Skeletal muscle satellite cell (primary cell): ENCODE data around the gene TRIML2.

Source experiments
- H3K27me3 ChIP-seq: 2 replicates; pipeline ENCODE4 v1.7.0; 2013; ENCODE audit warnings: low read length; ENCODE audit not compliant: control insufficient read depth, insufficient read depth
- H3K36me3 ChIP-seq: 2 replicates; pipeline ENCODE4 v1.7.0; 2013; ENCODE audit warnings: mild to moderate bottlenecking, control low read depth, low read length; ENCODE audit not compliant: insufficient read depth
- H3K4me1 ChIP-seq: 2 replicates; pipeline ENCODE4 v1.7.0; 2013; ENCODE audit warnings: low read length; ENCODE audit not compliant: control insufficient read depth, insufficient read depth
- H3K4me2 ChIP-seq: 2 replicates; pipeline ENCODE4 v1.7.0; 2013; ENCODE audit warnings: mild to moderate bottlenecking, low read length
- H3K4me3 ChIP-seq: 2 replicates; pipeline ENCODE4 v1.7.0; 2013; ENCODE audit warnings: low read length
- H3K9ac ChIP-seq: 2 replicates; pipeline ENCODE4 v1.7.0; 2013; ENCODE audit warnings: mild to moderate bottlenecking, low read depth, low read length, moderate library complexity
- H3K9me3 ChIP-seq: replicated peaks from 2 replicates; pipeline ENCODE4 v1.7.0; 2013; ENCODE audit warnings: mild to moderate bottlenecking, control low read depth, low read length

TRIML2 gene

DNA sequence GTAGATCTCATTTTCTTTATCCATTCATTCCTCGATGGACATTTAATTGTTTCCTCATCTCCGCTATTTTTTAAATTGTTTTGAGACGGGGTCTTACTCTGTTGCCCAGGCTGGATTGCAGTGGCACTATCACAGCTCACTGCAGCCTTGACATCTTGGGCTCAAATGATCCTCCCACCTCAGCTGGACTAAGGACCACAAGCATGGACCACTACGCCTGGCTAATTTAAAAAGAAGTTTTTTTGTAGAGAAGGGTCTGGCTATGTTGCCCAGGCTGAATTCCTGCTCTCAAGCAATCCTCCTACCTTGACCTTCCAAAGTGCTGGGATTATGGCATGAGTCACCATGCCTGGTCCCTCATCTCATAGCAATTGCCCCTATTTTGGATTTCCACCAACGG lies 22.8 kb upstream of the TRIML2 start:
- no peak overlapping the region for H3K4me3 ChIP-seq
- H3K9ac ChIP-seq = no peak overlapping the region
- no peaks in the 10 kb centered on the region for H3K4me1 ChIP-seq

DNA sequence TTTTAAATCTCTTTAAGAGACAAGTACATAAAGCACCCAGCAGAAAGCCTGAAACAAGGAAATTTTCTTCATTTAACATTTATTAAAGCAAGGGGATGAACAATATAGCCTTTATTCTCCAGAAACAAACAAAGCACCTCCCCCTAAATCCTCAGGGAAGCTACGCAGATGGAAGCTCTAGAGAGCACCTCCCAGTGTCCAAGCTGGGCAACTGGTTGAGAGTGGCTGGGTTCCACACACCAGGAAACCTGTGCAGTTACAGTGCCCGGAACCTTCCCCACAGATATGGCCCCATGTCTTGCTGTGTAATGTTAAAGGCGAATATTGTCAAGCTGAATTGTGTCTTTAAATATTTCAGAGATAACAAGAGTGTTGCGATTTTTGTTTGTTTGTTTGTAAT lies 21.0 kb upstream of the TRIML2 start:
- Histone ChIP-seq H3K4me3 (no peak overlapping the region), H3K9ac (no peak overlapping the region), H3K4me1 (no peaks in the 10 kb centered on the region), H3K36me3 (no peaks in the 10 kb centered on the region), H3K4me2 (no peak overlapping the region), H3K27me3 (no peaks in the 10 kb centered on the region), H3K9me3 (no peaks in the 10 kb centered on the region)

More for the DNA sequence above, 22.8 kb upstream of the TRIML2 start:
- Histone ChIP-seq H3K27me3 (no peaks in the 10 kb centered on the region), H3K36me3 (no peaks in the 10 kb centered on the region), H3K9me3 (no peaks in the 10 kb centered on the region), H3K4me2 (no peak overlapping the region)

DNA sequence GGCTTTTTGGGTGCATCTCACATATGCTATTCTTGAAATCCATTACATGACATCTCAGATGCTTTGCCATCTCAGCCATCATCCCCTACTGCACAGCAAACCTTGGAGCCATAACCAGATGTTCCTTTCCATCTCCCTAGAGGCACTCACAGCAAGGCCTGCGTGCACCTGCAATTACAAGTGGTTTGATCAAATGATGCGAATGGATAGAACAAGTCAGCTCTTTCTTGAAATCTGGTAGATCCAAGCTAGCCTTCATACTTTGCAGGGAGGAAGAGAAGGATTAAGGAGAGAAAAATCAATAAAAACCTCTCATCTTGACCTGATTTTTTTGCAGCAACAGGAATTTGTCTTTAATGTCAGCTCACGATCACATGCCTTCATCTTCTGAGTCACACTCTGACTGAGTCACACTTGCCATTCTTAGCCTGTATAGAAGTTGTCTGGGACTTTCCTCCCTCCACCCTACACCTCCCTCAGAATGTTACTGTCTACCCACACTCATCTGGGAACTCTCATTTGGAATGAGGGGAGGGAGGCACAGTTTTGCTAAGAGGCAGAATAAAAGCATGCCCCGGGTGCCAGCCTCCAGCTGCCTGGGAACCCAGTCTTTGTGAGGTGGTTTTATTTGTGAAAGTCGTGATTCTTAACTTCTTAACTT lies 17.9 kb upstream of the TRIML2 start:
- Histone ChIP-seq H3K9me3 (no peaks in the 10 kb centered on the region), H3K4me3 (no peak overlapping the region), H3K27me3 (no peaks in the 10 kb centered on the region), H3K4me1 (no peaks in the 10 kb centered on the region), H3K36me3 (no peaks in the 10 kb centered on the region), H3K4me2 (no peak overlapping the region), H3K9ac (no peak overlapping the region)

DNA sequence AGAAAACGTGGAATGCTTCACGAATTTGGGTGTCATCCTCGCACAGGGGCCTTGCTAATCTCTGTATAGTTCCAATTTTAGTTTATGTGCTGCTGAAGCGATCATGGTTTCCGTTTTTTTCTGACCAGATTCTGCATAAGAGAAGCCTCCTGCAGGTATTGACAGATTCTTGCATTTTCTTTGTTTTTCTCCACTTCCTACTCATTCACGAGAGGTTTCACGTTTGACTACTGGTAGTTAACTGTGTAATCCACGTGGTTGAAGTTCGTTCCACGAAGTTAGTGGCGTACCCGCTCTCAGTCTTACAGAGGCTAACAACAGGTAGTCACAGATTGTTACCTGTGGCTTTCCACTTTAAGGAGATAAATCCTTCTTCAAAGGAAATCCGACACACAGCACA lies 12.1 kb upstream of the TRIML2 start:
- Histone ChIP-seq H3K9ac (no peak overlapping the region), H3K9me3 (no peaks in the 10 kb centered on the region), H3K4me1 (no peaks in the 10 kb centered on the region), H3K4me2 (no peak overlapping the region), H3K4me3 (no peak overlapping the region), H3K27me3 (no peaks in the 10 kb centered on the region), H3K36me3 (no peaks in the 10 kb centered on the region)

DNA sequence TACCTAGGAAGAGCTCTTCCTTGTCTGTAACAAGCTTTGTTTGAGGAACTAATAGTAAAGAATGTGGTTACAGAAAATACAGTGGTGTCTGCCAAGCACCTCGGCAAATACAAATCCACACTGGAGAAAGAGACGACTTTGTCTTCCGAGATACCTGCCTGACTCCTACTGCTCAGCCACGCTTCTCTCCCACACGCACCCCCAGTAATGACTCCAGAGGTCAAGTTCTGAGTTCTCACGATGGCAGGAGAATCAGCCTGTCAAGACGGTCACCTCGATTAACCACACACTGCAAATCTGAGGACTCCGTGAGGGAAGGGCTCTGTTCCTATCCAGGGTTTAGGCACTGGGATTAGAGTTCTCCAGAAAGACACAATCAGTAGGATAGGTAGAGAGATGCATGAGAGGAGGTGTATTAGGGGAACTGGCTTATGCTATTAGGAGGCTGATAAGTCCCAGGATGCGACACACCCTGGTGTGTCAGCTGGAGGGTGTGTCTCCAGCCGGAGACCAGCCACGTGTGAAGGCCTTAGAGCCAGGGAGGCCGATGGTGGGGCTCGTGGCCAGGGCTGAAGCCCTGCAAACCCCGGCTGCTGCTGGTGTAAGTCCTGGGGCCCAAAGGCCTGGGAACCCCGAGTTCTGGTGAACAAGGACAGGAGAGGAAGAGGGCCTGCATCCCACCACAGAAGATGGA lies 8.4 kb upstream of the TRIML2 start:
- Histone ChIP-seq H3K4me2 (no peak overlapping the region), H3K4me3 (no peak overlapping the region), H3K36me3 (no peaks in the 10 kb centered on the region), H3K4me1 (no peaks in the 10 kb centered on the region), H3K9me3 (peaks cover 4% of the 10 kb centered on the region), H3K9ac (no peak overlapping the region), H3K27me3 (no peaks in the 10 kb centered on the region)

DNA sequence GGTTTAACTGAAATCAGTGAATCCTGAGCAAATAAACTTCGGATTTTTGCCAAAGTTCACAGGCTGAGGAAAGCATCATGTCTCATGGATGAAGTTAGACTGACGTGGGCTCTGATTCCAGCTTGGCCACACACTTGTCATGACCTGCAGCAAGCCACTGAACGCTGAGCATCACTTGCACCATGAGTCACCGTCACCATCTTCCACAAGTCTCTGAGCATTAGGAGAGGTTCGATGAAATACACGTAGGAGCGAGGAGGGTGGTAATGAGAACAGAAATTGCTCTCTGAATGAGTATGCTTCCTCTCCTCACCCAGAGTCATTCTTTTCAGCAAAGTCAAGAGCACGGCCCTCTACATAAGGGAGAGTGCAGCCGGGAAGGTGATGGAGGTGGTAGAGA lies 3.8 kb upstream of the TRIML2 start:
- H3K36me3 ChIP-seq = no peaks in the 10 kb centered on the region
- no peaks in the 10 kb centered on the region for H3K4me1 ChIP-seq
- no peak overlapping the region for H3K9ac ChIP-seq
- no peak overlapping the region for H3K4me3 ChIP-seq
- H3K4me2 ChIP-seq = no peak overlapping the region
- H3K27me3 ChIP-seq = no peaks in the 10 kb centered on the region
- H3K9me3 ChIP-seq = peaks cover 4% of the 10 kb centered on the region

DNA sequence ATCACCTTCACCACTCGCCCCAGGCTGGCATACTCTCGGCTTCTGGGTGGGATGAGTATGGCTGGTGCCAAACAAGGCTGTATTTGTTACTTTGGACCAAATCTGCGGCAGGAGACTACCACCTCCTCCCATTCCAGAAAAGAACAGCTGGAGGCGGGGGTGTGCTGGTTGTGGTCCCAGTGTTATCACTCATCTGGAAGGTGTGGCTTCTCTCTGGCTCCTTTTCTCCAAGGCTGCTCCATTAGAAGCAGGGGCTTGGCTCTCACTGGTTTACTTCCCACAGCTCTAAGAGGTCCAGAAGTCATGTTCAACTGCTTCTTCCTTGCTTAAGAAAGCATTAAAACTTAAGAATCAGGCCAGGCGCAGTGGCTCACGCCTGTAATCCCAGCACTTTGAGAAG lies 2.6 kb upstream of the TRIML2 start:
- H3K36me3 ChIP-seq = no peaks in the 10 kb centered on the region
- H3K27me3 ChIP-seq = no peaks in the 10 kb centered on the region
- peaks cover 4% of the 10 kb centered on the region for H3K9me3 ChIP-seq
- H3K4me1 ChIP-seq = no peaks in the 10 kb centered on the region
- H3K4me2 ChIP-seq = no peak overlapping the region
- no peak overlapping the region for H3K4me3 ChIP-seq
- H3K9ac ChIP-seq = no peak overlapping the region

DNA sequence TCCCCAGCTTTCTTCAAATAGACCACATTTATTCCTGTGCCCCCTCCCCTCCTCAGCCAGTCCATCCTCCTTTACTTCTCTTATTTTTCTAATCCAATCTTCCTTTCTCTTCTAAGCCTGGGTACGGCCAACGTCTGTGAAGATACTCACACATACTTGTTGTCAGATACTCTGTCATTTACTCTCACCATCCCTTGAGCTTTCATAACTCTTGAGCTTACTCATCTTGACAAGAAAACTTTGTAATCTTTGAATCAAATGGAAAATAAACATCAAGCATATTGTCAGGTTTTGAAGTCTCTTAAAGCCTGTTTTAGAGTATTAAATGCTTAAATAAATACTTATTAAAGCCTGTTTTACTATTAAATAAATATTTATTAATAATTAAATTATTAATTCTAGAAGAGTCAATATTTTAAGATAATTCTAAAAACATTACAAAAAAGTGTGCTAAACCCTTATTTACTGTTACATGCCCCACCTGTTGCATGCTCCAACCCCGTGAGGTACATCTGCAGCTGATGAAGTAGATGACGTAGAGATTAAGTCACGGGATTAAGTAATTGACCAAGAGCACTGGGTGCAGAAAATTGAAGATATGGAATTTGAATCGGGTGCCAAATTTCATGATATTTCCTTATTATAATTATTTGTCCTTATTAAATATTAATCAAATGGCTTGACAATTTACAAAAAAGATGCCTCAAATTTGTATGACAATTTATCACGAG lies 1.5 kb upstream of the TRIML2 start:
- peaks cover 4% of the 10 kb centered on the region for H3K9me3 ChIP-seq
- H3K4me2 ChIP-seq = no peak overlapping the region
- no peaks in the 10 kb centered on the region for H3K27me3 ChIP-seq
- H3K9ac ChIP-seq = no peak overlapping the region
- no peaks in the 10 kb centered on the region for H3K36me3 ChIP-seq
- H3K4me1 ChIP-seq = no peaks in the 10 kb centered on the region
- no peak overlapping the region for H3K4me3 ChIP-seq

DNA sequence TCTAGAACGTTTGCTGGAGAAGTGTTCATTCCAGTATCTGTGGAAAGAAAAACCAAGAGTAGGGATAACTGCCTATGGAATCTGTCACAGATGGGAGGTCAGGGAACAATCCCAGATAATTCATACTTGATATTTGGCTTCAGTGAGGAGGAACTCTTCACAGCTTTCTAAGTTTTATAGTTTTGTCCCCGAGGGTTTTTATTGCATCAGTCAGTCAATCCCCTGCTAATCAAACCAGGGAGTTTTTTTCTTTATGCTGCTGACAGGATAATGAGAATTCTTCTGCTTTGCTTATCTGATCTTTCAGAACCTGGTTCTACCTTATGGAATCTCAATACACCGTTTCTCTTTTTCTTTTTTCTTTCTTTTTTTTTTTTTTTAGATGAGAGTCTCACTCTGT lies 633 bp upstream of the TRIML2 start:
- Histone ChIP-seq H3K4me1 (no peaks in the 10 kb centered on the region), H3K4me3 (no peak overlapping the region), H3K9me3 (peaks cover 4% of the 10 kb centered on the region), H3K27me3 (no peaks in the 10 kb centered on the region), H3K9ac (no peak overlapping the region), H3K36me3 (no peaks in the 10 kb centered on the region), H3K4me2 (no peak overlapping the region)

DNA sequence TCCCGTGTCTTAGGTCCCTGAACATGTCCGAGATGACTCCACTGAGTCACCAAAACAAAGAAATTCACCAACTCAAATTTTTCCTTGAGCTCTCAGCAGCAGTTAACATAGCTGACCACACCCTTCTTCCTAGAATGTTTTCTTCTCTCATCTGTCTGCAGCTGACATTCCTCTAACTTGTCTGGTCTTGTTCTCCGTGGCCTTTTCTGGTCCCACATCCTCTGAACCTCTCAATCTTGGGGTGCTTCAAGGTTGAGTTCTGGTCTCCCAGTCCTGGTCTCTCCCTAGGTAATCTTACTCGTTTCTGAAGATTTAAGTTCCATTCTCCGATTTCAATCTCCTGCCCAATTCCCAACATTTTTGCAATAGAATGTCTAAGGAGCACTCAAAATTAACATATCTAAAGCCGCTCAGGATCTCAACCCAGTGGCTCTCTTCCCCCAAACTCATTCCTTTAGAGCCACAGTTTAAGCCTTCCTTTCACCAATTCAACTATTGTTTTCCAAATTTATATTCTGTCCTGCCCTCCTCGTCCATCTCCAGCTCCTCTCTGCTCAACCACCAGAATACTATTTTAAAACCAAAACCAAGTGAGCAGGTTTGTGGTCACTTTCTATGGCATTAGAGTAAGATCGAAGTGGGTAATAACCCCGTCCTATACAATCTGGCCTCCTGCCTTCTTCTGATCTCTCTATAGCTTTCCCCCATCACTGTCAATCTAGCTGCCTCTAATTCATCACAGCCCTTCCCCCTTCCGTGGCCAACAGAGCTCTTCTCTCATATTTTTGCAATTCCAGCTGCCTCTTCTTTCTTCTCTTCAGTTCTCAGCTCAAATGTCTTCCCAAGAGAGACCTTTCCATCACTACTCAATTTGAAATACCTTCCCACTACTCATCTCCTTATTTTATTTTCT lies 1.2 kb downstream of the TRIML2 start:
- H3K9me3 ChIP-seq = peaks cover 3% of the 10 kb centered on the region
- H3K4me1 ChIP-seq = no peaks in the 10 kb centered on the region
- H3K4me3 ChIP-seq = no peak overlapping the region
- H3K4me2 ChIP-seq = no peak overlapping the region
- H3K9ac ChIP-seq = no peak overlapping the region
- no peaks in the 10 kb centered on the region for H3K27me3 ChIP-seq
- no peaks in the 10 kb centered on the region for H3K36me3 ChIP-seq

DNA sequence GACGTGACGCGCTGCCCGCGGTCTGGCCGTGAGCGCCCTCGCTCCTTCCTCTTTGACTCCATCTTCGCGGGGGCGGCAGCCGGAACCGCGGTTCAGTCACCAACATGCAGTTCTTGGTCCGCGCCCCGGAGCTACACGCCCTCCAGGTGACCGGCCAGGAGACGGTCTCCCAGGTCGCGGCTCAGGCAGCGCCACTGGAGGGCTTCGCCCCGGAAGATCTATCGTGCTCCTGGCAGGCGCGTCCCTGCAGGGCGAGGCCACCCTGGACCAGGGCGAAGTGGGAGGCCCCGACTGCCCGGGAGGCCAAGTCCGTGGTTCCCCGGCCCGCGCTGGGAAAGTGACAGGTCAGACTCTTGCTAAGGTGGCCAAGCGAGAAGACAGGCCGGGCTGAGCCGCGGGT lies 2.9 kb downstream of the TRIML2 start:
- Histone ChIP-seq H3K9ac (no peak overlapping the region), H3K4me2 (no peak overlapping the region), H3K9me3 (no peaks in the 10 kb centered on the region), H3K27me3 (no peaks in the 10 kb centered on the region), H3K36me3 (no peaks in the 10 kb centered on the region), H3K4me1 (no peaks in the 10 kb centered on the region), H3K4me3 (no peak overlapping the region)
